GM19372 (cell line): ENCODE data around the gene ANKRD22.
"Not testable (repeated sequence)": the region's sequence is repeated elsewhere in the genome, so short reads cannot be mapped to it uniquely, and the experiment has no call there.

Source experiments
- ATAC-seq: cut with Tn5 transposase; IDR thresholded peaks from one replicate; pipeline ENCODE4 v1.9.1; 2021; ENCODE audit warnings: mild to moderate bottlenecking, low read depth, moderate library complexity; ENCODE audit not compliant: unreplicated experiment

ANKRD22 gene

DNA sequence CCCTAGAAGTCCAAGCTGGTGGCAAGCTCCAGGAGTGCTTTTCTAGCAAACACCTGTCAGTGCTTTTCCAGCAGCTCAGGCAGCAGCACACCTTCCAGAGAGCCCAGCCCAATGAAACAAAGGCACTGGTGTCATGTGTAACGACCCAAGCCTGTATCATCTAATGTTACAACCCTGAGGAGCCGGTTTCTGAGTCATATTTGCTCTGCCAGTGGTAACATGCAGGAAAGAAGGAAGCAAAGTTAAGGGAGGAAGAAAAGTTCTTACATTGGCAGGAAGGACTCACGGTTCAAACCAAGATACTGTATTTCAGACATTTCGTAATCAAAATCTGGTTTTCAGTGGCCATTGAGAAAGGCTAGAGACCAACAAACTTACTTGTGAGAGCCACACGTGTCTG is at the start of gene ANKRD22:
TSS of gene ANKRD22 (minus strand) at position 139 of the 400 bp plus-strand sequence. CDS start 237 bp downstream, outside the sequence.
- ATAC-seq = no peak

- ATAC-seq = no peak
Measured at GRCh38 chr10:88899886-88900285, 48.2 kb upstream of the ANKRD22 start.

- ATAC-seq = no peak
Measured at GRCh38 chr10:88898727-88899126, 47.1 kb upstream of the ANKRD22 start.

- ATAC-seq = no peak
Measured at GRCh38 chr10:88896994-88897853, 45.6 kb upstream of the ANKRD22 start.

DNA sequence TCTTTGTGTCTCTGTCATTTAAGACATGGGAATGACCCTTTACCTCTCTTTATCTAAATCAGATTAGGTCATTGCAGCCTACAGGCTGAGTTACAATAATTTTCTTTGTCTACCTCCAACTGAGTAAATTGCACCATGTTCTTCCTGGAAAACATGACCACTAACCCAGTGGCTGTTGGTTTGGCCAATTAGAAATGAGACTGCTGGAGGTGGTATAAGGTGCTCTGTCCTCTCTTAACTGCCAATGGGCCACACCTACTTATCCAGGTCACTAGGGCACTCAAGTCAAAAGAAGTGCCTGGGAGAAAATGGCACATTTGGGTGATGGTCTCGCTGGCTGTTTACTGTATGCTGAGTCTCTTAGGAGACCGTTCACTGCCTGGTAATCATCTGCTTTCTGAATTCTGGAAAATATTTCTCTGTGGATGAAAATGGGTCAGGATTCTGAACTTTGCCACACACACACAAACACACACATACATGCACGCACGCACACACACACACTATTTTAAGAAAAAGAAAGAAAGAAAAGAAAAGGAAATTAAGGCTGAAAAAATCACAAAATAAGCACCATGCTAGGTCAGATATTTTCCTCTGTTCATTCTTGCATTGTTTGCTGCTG is 44.8 kb upstream of the ANKRD22 start:
- ATAC-seq = no peak

DNA sequence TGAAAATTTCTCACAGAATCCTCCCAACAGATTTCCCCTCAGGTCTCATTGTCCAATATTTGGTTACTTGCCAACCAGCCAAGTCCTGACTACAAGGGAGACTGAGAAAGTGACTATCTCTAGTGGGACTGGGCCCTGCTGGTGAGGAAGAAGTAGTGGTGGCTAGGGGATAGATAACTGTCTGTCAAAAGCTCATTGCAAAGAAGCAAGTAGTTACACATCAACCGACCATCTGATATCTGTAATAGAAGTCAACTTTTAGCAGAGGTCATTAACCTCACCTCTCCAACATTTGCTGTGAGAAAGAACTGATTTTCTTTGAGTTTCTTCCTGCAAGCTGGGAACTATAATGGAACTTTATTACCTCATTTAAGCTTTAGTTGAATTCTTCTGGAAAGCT is 43.6 kb upstream of the ANKRD22 start:
- no peak for ATAC-seq

DNA sequence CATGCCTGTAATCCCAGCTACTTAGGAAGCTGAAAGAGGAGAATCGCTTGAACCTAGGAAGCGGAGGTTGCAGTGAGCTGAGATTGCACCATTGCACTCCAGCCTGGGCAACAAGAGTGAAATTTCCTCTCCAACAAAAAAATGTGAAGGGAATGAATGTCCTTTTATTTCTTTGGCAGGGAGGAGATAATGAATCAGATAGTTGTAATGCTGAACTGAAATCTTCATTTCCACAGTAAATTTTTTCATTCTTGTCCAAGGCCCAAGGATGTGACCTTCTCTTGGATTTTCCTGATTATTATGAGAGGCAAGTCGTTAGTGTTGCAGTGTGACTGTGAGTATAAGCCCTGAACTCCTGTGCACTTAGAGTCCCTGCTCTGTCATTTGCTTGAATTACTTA is 42.0 kb upstream of the ANKRD22 start:
- no peak for ATAC-seq

DNA sequence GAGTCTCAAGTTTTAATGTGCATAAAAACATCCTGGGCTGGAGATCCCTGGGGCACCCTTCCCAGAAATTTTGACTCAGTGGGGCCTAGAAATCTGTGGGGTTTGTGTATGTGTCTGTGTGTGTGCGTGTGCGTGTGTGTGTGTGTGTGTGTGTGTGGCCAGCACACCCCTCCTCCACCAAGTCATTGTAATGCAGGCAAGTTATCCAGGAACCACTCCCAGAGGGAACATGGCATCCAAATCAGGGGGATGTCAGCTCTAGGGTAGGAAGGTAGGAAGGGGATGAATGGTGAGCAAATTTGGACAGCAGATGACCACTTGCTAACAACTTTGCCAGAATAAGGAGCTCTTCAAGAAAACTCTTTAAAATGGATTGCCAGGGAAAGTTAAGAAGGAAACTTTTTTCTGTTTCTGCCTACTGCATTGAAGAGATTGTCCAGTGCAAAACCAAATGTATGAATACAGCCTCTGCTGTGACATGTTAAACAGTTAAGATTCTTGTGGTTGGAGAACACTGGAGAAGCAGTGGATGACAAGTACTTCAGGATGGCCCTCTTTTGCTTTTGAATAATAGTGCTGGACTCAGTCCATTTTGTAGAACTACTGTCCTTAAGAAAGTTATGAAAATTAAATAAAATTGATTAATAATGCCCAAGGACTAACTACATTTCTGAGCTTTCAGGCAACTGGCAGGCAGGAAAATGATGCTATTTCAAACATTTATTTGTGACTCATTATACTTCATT is 40.8 kb upstream of the ANKRD22 start:
- ATAC-seq = no peak

DNA sequence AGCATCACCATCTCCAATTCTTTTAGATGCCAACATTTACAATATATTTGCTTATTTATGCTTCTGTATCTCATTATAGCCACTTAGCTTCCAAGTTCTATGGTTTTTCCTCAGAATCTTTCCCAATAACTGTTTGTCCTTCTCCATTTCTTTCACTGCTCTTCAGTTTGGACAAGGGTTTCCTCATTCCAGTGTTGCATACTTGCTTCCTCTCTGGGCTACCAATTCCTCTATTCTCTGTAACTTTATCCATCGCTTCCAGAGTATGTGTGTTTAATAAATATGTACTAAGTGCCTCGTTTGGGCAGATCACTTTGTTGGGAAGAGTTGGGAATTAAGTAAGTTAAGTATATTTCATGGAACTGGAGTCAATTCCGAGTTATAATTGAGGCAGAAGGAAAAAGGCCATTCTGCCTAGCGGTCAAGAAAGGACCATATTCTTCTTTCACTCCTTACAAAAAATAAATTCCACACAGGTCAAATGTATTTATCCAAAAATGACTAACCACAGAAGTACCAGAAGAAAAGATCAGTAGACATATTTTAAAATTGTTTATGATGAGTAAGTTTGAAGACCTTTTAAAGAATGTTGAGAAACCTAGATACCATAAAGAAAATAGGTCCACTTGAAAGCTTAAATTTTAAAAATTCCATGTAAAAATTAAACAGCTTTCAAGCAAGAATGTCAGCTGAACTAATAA is 39.2 kb upstream of the ANKRD22 start:
- no peak for ATAC-seq

GRCh38 chr10:88889559-88890337 is 38.1 kb upstream of the ANKRD22 start:
- peak; percentile 57 for ATAC-seq

GRCh38 chr10:88888810-88889445 is 37.3 kb upstream of the ANKRD22 start:
- ATAC-seq = no peak

DNA sequence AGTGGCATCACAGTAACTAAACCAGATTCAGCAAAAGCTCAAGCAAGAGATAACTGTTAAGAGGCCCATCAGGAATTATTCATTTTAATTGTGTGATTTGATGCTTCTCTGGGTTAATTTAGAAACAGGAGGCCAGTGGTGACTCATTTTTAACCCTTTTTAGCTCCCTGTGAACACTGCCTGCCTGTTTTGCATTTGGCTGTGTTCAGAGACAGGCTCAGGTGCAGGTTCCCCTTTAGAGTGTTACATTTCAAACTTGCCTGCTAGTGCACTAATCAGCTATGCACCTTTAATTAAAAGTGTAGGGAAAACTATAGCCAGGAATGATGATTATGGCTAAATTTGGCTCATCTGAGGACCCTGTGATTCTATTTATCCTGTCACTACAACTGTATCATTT is 34.9 kb upstream of the ANKRD22 start:
- peak; percentile 54 for ATAC-seq

DNA sequence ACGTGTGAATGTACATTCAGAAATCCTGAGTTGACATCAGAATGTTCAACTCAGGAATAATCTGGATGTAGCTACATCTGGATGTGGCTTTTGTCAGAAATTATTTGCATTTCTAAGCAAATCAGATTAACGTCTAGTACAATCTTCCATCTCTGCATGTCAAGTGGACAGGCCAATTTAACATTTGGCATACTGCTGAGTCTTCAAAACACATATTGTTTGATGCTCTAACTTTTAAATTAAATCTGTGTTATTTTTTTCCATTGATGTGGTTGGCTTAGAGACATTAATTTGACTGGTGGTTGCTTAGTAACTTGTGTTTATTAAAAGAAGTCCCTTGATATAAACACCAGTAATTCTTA is 31.8 kb upstream of the ANKRD22 start:
- no peak for ATAC-seq

GRCh38 chr10:88882646-88883447 is 31.2 kb upstream of the ANKRD22 start:
- not testable (repeated sequence) for ATAC-seq

GRCh38 chr10:88881922-88882645 is 30.4 kb upstream of the ANKRD22 start:
- ATAC-seq = no peak

GRCh38 chr10:88881320-88881719 is 29.7 kb upstream of the ANKRD22 start:
- ATAC-seq = no peak

GRCh38 chr10:88880282-88881076 is 28.8 kb upstream of the ANKRD22 start:
- peak; percentile 77 for ATAC-seq
